Keratinocyte (primary cell): Measurements from ENCODE around the gene XRCC3. TPM values are rescaled to one million over a fixed set of nuclear protein-coding genes. Genes with fewer than 3 reads are reported as not detected.

Experiments used
- DNase-seq: peaks from one replicate; pipeline ENCODE4 v3.0.0-alpha.2; 2011; ENCODE audit warnings: low read depth, missing footprints, low spot score
- FAIRE-seq: peaks from 2 replicates; lab custom pipeline; 2011; peaks lifted over from hg19 to GRCh38; lab: Jason Lieb, UNC
- H2AFZ ChIP-seq: 2 replicates; pipeline ENCODE4 v1.6.0; 2012; ENCODE audit warnings: low read length, control low read depth, inconsistent platforms; ENCODE audit not compliant: control insufficient read depth
- H3K27ac ChIP-seq: 2 replicates; pipeline ENCODE4 v1.5.1; 2011; ENCODE audit warnings: low read length; ENCODE audit not compliant: control insufficient read depth, insufficient read depth
- H3K27me3 ChIP-seq: 3 replicates; pipeline ENCODE4 v1.6.0; 2011; ENCODE audit warnings: low read length; ENCODE audit not compliant: control insufficient read depth, insufficient read depth; ENCODE audit errors: extremely low read depth
- H3K36me3 ChIP-seq, 2 experiments: 2 replicates in 1 of 2; 3 replicates in 1 of 2; pipeline ENCODE4 v1.5.1; 2011; ENCODE audit warnings: low read length in 2 of 2, mild to moderate bottlenecking in 1 of 2; ENCODE audit not compliant: control insufficient read depth in 2 of 2, insufficient read depth in 2 of 2; ENCODE audit errors: extremely low read depth in 1 of 2
- H3K4me1 ChIP-seq: 3 replicates; pipeline ENCODE4 v1.5.1; 2011; ENCODE audit warnings: low read length; ENCODE audit not compliant: control insufficient read depth, insufficient read depth; ENCODE audit errors: extremely low read depth
- H3K4me2 ChIP-seq: 3 replicates; pipeline ENCODE4 v1.6.0; 2011; ENCODE audit warnings: low read depth, low read length; ENCODE audit not compliant: control insufficient read depth, insufficient read depth; ENCODE audit errors: extremely low read depth
- H3K4me3 ChIP-seq, 3 experiments: fragments of 200-600 bp in 1 of 3; sonication (generic) in 1 of 3; 2 replicates in 2 of 3; 3 replicates in 1 of 3; pipeline ENCODE4 v1.5.1; 2011 to 2016; ENCODE audit warnings: low read length in 3 of 3, mild to moderate bottlenecking in 3 of 3, control low read depth in 2 of 3, inconsistent platforms in 1 of 3, low read depth in 1 of 3, mixed read lengths in 1 of 3, mixed run types in 1 of 3, moderate library complexity in 1 of 3; ENCODE audit not compliant: control insufficient read depth in 2 of 3, insufficient read depth in 2 of 3; ENCODE audit errors: extremely low read depth in 1 of 3
- H3K79me2 ChIP-seq: 2 replicates; pipeline ENCODE4 v1.6.0; 2012; ENCODE audit warnings: low read length; ENCODE audit not compliant: control insufficient read depth, insufficient read depth
- H3K9ac ChIP-seq: 3 replicates; pipeline ENCODE4 v1.6.0; 2011; ENCODE audit warnings: low read length; ENCODE audit not compliant: control insufficient read depth, insufficient read depth; ENCODE audit errors: extremely low read depth
- H3K9me1 ChIP-seq: 3 replicates; pipeline ENCODE4 v1.6.0; 2011; ENCODE audit warnings: low read length; ENCODE audit not compliant: control insufficient read depth, insufficient read depth; ENCODE audit errors: extremely low read depth
- H3K9me3 ChIP-seq: 2 replicates; pipeline ENCODE4 v1.5.1; 2012; ENCODE audit warnings: low read depth, low read length; ENCODE audit not compliant: control insufficient read depth
- H4K20me1 ChIP-seq: 3 replicates; pipeline ENCODE4 v1.6.0; 2011; ENCODE audit warnings: low read length; ENCODE audit not compliant: control insufficient read depth, insufficient read depth; ENCODE audit errors: extremely low read depth
- EZH2 ChIP-seq: IDR thresholded peaks from one replicate; pipeline ENCODE4 v1.6.1; 2012; ENCODE audit warnings: inconsistent platforms, mild to moderate bottlenecking, low read length, moderate library complexity
- dilution Hi-C: fragments of 300-500 bp; cut with MboI; formaldehyde crosslinking; loops from one replicate; pipeline ENCODE4 v1.7.0; 2020; ENCODE audit warnings: low sequenced_read_pairs; ENCODE audit not compliant: extremely low pct_ligation_motif_present
- polyA plus RNA-seq, 5 experiments: library from polyadenylated mRNA; depleted of rRNA in 3 of 5; stranded (reverse) in 3 of 5; stranded (forward) in 1 of 5; unstranded in 1 of 5; fragments of >200 nt; gene quantifications; 1 replicate in 1 of 5; 2 replicates in 3 of 5; 3 replicates in 1 of 5; pipeline versions ENCODE4 v1.2.1 to v1.2.3, GENCODE V29; 2011 to 2012; ENCODE audit warnings: missing spikeins in 2 of 5, low read depth in 1 of 5, low replicate concordance in 1 of 5
- TF ChIP-seq, protein P1 (sequence below), 3 experiments: IDR thresholded peaks in 1 of 3; conservative IDR thresholded peaks in 1 of 3; optimal IDR thresholded peaks in 1 of 3; 2 replicates in 2 of 3; 3 replicates in 1 of 3; pipeline versions ENCODE3 to v1.5.1; 2011; ENCODE audit warnings: low read length in 3 of 3, mild to moderate bottlenecking in 3 of 3, moderate library complexity in 2 of 3, control low read depth in 1 of 3, inconsistent platforms in 1 of 3; ENCODE audit not compliant: insufficient read depth in 2 of 3; ENCODE audit errors: extremely low read depth in 1 of 3

The XRCC3 gene
- polyA plus RNA-seq, 1 donor (not counting 4 experiments of a cell fraction or from before 2014, with no cell fraction given), result 21.0 TPM

DNA sequence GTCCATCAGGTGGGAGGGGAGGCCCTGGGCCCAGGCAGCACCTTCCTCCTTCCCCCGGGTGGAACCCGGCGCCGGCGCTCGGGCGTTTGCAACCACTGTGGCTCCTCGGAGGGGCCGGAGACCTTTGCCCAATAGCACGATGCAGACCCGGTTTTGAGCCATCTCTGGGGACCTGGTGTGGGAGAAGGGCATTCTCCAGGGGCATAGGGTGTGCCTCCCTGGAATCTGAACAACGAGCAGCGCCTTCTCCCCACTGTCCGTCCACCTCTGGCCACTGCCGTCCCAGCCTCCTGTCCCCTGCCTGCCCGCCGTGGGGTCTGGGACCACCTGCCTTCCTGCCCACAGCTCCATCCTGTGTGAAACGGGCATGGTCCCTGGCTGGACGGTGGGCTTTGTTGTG lies 12.9 kb upstream of the XRCC3 start:
- H3K4me1 ChIP-seq, result peaks cover 4% of the 10 kb centered on the region
- H3K9ac ChIP-seq, result no peak overlapping the region
- H3K4me3 ChIP-seq, result no peak overlapping the region
- H3K4me2 ChIP-seq, result no peak overlapping the region
- DNase-seq, result no peak
- H2AFZ ChIP-seq, result no peak overlapping the region
- H3K79me2 ChIP-seq, result peaks cover 45% of the 10 kb centered on the region
- no peak for FAIRE-seq
- dilution Hi-C loops, result no loop called here
- no peaks in the 10 kb centered on the region for H3K9me3 ChIP-seq
- H3K9me1 ChIP-seq, result no peaks in the 10 kb centered on the region
- no peaks in the 10 kb centered on the region for H3K27me3 ChIP-seq
- H3K36me3 ChIP-seq, result peaks cover 31 to 47% of the 10 kb centered on the region in 2 experiments
- H4K20me1 ChIP-seq, result peaks cover 8% of the 10 kb centered on the region
- no peak overlapping the region for H3K27ac ChIP-seq
- TF ChIP-seq EZH2, result no peak
- TF ChIP-seq, protein P1, sequence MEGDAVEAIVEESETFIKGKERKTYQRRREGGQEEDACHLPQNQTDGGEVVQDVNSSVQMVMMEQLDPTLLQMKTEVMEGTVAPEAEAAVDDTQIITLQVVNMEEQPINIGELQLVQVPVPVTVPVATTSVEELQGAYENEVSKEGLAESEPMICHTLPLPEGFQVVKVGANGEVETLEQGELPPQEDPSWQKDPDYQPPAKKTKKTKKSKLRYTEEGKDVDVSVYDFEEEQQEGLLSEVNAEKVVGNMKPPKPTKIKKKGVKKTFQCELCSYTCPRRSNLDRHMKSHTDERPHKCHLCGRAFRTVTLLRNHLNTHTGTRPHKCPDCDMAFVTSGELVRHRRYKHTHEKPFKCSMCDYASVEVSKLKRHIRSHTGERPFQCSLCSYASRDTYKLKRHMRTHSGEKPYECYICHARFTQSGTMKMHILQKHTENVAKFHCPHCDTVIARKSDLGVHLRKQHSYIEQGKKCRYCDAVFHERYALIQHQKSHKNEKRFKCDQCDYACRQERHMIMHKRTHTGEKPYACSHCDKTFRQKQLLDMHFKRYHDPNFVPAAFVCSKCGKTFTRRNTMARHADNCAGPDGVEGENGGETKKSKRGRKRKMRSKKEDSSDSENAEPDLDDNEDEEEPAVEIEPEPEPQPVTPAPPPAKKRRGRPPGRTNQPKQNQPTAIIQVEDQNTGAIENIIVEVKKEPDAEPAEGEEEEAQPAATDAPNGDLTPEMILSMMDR (optimal IDR thresholded peaks at IDR 0.05 in 1 of 3, IDR thresholded peaks at IDR 0.05 in 1 of 3, conservative IDR thresholded peaks at IDR 0.05 in 1 of 3; ENCODE audit: extremely low read depth in 1 of 3, insufficient read depth in 2 of 3, low read length in 3 of 3), result no peak

DNA sequence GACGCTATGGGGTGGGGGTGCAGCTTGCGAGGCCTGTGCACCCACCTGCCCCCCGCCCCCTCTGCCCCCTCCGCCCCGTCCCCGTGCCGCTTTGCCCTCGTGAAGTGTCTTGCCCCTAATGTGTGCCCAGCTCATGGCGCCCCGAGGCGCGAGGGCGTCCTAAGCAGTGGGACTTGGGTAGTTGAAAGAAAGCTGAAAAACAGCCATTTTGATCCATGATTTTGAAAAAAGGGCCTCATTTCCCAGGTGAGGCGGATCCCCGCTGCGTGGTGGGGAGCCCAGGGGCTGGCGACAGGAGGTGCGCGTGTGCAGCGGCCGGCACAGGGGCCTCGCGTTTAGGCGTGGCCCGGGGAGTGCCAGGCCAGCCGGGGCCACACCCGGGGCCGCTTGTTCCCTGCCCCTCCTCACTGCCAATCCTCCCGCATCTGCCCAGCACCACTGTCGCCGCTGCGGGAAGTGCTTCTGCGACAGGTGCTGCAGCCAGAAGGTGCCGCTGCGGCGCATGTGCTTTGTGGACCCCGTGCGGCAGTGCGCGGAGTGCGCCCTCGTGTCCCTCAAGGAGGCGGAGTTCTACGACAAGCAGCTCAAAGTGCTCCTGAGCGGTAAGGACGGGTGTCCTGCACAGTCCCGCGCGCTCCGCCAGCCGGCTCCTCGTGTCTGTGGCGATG lies 12.2 kb upstream of the XRCC3 start:
- dilution Hi-C loops, result no loop called here
- H3K9ac ChIP-seq, result no peak overlapping the region
- peaks cover 51% of the 10 kb centered on the region for H3K79me2 ChIP-seq
- H3K9me3 ChIP-seq, result no peaks in the 10 kb centered on the region
- H4K20me1 ChIP-seq, result peaks cover 10% of the 10 kb centered on the region
- H3K4me3 ChIP-seq, result no peak overlapping the region
- no peak overlapping the region for H3K4me2 ChIP-seq
- FAIRE-seq (no peak), DNase-seq (no peak)
- peaks cover 6% of the 10 kb centered on the region for H3K4me1 ChIP-seq
- no peak overlapping the region for H2AFZ ChIP-seq
- TF ChIP-seq, protein P1 (optimal IDR thresholded peaks at IDR 0.05 in 1 of 3, IDR thresholded peaks at IDR 0.05 in 1 of 3, conservative IDR thresholded peaks at IDR 0.05 in 1 of 3; ENCODE audit: extremely low read depth in 1 of 3, insufficient read depth in 2 of 3, low read length in 3 of 3), result no peak
- TF ChIP-seq EZH2, result no peak
- H3K36me3 ChIP-seq, result peaks cover 24 to 45% of the 10 kb centered on the region in 2 experiments
- H3K27ac ChIP-seq, result no peak overlapping the region
- H3K9me1 ChIP-seq, result no peaks in the 10 kb centered on the region
- no peaks in the 10 kb centered on the region for H3K27me3 ChIP-seq
